ENCODE data around the gene CBLN4. TPM values are rescaled to one million over a fixed set of nuclear protein-coding genes. Genes with fewer than 3 reads are reported as not detected.

CBLN4 gene
- total and polyA plus RNA-seq, 2 of the 4 experiments (the other 2 are of a cell fraction), result not detected

GRCh38 chr20:55961376-55962330 is 43.7 kb downstream of the CBLN4 start:
- H2BK15ac ChIP-seq (ENCODE audit: low read depth, low read length), result no peak overlapping the region
- no peak overlapping the region for H2BK20ac ChIP-seq (ENCODE audit: low read depth, low read length)
- H3K27me3 ChIP-seq (ENCODE audit: control insufficient read depth, insufficient read depth, low read length), result no peaks in the 10 kb centered on the region
- no peak overlapping the region for H3K9ac ChIP-seq (ENCODE audit: low read depth, low read length)
- H3K4me3 ChIP-seq (ENCODE audit: insufficient read depth, low read depth, low read length), result no peak overlapping the region
- no peak overlapping the region for H3K4me2 ChIP-seq (ENCODE audit: low read depth, low read length)
- no peak for ATAC-seq (ENCODE audit: low read depth)
- no peak for TF ChIP-seq SMC3 (IDR thresholded peaks at IDR 0.05; ENCODE audit: low read depth, low read length)
- TF ChIP-seq MAZ (IDR thresholded peaks at IDR 0.05; ENCODE audit: borderline replicate concordance, low read depth, low read length), result no peak
- H3K79me1 ChIP-seq (ENCODE audit: low read depth in 1 of 2, low read length in 2 of 2), result no peaks in the 10 kb centered on the region
- no peak overlapping the region for H2AK9ac ChIP-seq (replicated peaks; ENCODE audit: low read depth, low read length, poor library complexity)
- H3K14ac ChIP-seq (replicated peaks; ENCODE audit: low read depth, low read length), result no peak overlapping the region
- H4K91ac ChIP-seq (ENCODE audit: insufficient read depth, low read depth, low read length), result no peak overlapping the region
- H3K9me3 ChIP-seq (ENCODE audit: control insufficient read depth, insufficient read depth, low read length), result peaks cover 5% of the 10 kb centered on the region
- no peak overlapping the region for H3K27ac ChIP-seq (ENCODE audit: insufficient read depth, low read length)
- intact Hi-C loops (cut with micrococcal nuclease), result no loop called here
- no peaks in the 10 kb centered on the region for H3K36me3 ChIP-seq (ENCODE audit: control insufficient read depth, insufficient read depth, low read length)
- H3K18ac ChIP-seq (ENCODE audit: low read depth, low read length), result no peak overlapping the region
- no peak overlapping the region for H3K4ac ChIP-seq (ENCODE audit: low read depth, low read length)
- POLR2A ChIA-PET (ENCODE audit: unreplicated experiment), result no interaction called here
- H2BK5ac ChIP-seq (ENCODE audit: low read depth, low read length, poor library complexity, severe bottlenecking), result no peak overlapping the region
- H3K56ac ChIP-seq (ENCODE audit: extremely low read depth, insufficient read depth, low read length), result no peak overlapping the region
- WGBS, 2 experiments (ENCODE audit: extremely low coverage in 2 of 2, insufficient read length in 1 of 2), result no CpG with 5 or more reads among the region's 5 CpGs
- in situ Hi-C loops (cut with MboI; ENCODE audit: low sequenced_read_pairs), result no loop called here
- dilution Hi-C loops (cut with HindIII; ENCODE audit: low sequenced_read_pairs, unreplicated experiment), result no loop called here
- no peak for DNase-seq
- CTCF ChIA-PET, result no interaction called here
- no peak overlapping the region for H2AFZ ChIP-seq (replicated peaks; ENCODE audit: low read length, poor library complexity)
- H2BK120ac ChIP-seq (ENCODE audit: low read depth, low read length), result no peak overlapping the region
- H4K5ac ChIP-seq (ENCODE audit: low read depth, low read length), result no peak overlapping the region
- H3K9me1 ChIP-seq (ENCODE audit: insufficient read depth, low read length), result no peaks in the 10 kb centered on the region
- no peak overlapping the region for H3K23ac ChIP-seq (ENCODE audit: low read depth, low read length)
- H4K8ac ChIP-seq (ENCODE audit: low read depth in 2 of 2, low read length in 2 of 2), result no peak overlapping the region
- no peaks in the 10 kb centered on the region for H4K20me1 ChIP-seq (ENCODE audit: insufficient read depth, low read length)
- no peak overlapping the region for H2AK5ac ChIP-seq (ENCODE audit: low read depth, low read length)
- H3K4me1 ChIP-seq (ENCODE audit: control insufficient read depth, insufficient read depth, low read length), result no peaks in the 10 kb centered on the region
- BruUV-seq (replicated peaks), result no TSS peak

Data from IMR-90 (cell line).